Hematopoietic multipotent progenitor cell treated with erythropoietin and hydrocortisone succinate and interleukin-3 and kit ligand, for 15 days (in vitro differentiated cells): ENCODE data around the gene EXT2.

ENCODE experiments used
- DNase-seq: peaks from one replicate; pipeline ENCODE4 v3.0.0-alpha.2; 2015; ENCODE audit warnings: low spot score

EXT2 gene

DNA sequence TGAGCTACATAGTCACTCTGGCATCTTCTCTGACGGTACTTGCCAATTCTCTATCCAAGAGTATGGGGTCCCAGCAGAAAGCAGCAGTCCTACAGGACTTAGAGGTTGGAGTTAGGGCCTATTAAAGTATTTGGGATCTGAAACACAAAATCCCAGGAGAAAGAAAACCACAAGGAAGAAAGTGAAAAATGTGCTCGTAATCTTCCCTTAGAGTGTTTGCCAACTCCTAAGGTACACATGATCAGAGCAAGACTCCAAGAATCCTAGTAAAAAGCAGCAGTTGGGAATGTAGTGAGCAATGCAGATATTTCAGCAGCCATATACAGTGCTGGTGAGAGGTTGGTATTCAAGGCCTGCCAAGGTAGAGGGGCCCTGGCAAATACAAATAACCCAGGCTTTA is 71.6 kb downstream of the EXT2 start:
- DNase-seq = no peak

DNA sequence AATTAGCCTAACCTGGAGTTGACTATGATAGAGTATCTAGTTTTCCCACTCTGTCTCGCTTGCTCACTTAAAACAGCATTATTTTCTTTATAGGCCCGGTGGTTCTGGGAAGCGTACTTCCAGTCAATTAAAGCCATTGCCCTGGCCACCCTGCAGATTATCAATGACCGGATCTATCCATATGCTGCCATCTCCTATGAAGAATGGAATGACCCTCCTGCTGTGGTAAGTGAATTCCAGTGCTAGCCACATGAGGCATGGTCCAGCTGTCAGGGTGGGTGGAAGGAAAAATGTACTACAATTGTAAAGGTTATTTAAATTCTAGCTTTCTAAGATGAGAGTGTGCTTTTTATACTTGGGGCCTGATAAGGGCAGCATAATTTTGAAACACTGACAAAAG is 76.0 kb downstream of the EXT2 start:
- DNase-seq = no peak

DNA sequence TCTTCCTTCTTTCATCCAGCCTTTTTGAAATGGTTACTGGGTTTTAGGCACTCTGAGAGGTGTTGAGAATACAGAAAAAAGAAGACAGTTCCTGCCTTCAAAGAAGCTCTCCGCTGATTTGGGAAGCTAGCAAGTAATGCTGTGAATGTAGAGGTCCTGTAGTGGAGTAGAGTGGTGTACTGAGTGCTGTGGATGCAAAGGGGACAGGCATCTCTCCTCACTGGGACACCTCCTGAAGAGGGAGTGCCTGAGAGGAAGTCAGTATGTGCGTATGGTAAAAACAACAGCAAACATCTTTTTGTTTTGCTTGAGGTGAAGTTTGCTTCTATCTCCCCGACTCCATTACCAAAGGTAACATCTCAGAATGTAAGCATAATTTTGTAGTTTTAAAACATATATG is 77.5 kb downstream of the EXT2 start:
- no peak for DNase-seq

DNA sequence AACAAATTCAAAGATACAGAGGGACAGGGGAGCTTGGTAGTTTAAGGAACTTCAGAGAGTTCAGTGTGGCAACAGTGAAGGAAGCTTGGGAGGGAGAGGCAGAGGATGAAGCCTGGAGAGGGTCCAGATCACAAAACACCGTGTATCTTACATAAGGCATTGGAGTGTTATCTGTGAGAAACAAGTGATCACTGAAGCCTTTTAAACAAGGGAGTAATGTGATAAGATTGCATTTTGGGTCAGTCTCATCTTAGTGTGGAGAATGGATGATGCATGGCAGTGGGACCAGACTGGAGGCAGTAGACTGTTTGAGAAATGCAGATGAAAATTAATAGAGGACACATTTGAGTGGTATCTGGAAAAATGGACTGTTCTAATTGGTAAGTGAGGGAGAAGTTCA is 79.4 kb downstream of the EXT2 start:
- no peak for DNase-seq

DNA sequence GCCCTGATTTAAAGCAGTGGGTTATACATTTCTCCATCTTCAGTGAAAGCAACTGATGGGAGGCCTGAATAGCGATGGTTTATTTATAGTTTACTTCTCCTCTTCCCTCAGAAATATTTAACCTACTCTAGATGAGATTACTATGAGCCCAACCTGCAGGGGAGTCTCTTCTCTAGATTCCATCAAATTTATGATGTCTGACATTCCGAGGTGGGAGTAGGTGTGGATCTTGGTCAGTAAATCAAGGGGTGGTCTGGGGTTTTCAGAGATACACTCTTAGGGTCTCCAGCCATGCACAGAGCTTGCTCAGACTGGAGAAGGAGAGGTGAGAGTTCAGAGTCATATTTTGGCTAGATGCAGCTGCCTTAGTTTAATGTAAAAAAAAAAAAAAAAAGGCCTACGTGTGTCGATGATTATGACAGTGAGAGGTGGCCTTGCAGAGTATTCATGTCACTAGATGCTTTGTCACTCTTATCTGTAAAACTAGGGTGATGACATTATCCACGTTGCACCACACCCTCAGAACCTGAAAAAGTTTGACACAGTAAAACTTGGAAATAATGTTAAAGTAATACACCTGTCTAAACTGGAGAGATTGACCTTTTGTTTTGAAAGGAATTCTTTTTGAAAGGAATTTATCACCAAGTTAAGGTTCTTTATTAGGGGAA is 81.2 kb downstream of the EXT2 start:
- no peak for DNase-seq

- no peak for DNase-seq
Observed at GRCh38 chr11:44177905-44178304, 82.4 kb downstream of the EXT2 start.

GRCh38 chr11:44178381-44178780 is 82.9 kb downstream of the EXT2 start:
- DNase-seq = no peak

DNA sequence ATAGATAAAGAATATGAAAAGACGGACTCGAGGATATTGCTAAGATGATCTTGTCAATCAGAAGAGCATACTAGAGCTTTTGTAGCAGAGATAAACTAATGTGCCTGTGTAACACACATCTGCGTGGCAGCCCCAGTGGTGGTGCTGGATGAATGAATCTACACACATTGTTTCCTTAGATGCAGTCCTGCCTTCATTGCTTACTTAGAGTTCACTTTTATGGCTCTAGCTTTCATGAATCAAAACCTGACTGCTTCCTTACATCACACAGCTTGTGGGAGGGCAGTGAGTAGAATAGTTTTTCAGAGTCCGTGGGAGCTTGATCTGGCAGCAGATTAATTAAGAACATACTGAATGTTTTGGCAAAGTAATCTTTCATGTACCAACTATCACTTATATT is 83.7 kb downstream of the EXT2 start:
- DNase-seq = no peak

GRCh38 chr11:44180107-44180506 is 84.6 kb downstream of the EXT2 start:
- no peak for DNase-seq

DNA sequence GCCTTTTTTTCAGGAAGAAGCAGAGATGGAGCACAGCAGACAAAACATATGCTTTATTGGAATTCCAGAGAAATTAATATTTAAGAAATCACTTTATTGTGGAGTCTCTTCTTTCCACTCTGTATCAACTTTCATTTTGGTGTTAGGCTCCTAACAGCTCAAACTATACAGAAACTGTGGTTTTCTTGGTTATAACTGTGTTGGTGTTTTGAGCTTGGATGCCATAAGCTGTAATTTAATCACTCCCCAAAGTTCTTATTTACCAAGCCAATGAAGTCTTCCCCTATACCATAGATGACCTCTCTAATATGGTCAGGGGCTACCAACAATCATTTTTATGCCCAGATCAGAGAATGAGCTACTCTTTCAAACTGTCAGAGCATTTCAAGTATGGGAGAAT is 90.0 kb downstream of the EXT2 start:
- no peak for DNase-seq

GRCh38 chr11:44186321-44186930 is 90.9 kb downstream of the EXT2 start:
- DNase-seq = no peak

DNA sequence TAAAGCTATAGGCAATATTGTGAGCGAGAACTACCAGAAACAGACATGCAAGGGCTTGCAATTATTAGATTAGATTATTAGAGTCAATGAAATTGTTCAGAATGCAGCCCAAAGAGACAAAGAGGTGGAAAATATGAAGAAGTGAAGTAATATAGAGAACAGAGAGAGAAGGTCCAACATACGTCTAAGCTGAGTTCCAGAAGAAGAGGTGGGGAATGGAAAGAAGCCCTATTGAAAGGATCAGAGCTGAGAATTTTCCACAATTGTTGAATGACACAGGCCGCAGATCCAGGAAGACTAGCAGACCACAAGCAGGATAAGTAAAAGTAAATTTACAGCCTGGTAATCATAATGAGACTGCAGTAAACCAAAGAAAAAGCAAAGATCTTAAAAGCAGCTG is 93.2 kb downstream of the EXT2 start:
- no peak for DNase-seq

GRCh38 chr11:44189986-44190882 is 94.8 kb downstream of the EXT2 start:
- DNase-seq = no peak

DNA sequence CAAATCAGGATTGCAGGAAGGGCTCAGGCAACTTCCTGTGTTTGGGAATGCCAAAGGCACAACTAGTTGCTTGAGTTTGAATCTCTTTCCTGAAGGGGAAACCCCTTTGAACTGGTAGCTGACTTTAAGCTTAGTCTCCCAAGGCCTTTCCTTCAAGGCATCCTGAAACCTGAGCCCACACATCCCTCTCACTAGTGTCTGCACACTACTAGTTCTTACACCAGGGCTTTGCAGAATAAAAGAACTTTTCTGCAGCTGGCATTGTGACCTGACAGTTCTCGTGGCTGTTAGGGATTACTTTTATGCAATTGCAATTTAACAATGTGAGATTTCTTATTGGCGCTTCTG is 95.4 kb downstream of the EXT2 start:
- DNase-seq = no peak

DNA sequence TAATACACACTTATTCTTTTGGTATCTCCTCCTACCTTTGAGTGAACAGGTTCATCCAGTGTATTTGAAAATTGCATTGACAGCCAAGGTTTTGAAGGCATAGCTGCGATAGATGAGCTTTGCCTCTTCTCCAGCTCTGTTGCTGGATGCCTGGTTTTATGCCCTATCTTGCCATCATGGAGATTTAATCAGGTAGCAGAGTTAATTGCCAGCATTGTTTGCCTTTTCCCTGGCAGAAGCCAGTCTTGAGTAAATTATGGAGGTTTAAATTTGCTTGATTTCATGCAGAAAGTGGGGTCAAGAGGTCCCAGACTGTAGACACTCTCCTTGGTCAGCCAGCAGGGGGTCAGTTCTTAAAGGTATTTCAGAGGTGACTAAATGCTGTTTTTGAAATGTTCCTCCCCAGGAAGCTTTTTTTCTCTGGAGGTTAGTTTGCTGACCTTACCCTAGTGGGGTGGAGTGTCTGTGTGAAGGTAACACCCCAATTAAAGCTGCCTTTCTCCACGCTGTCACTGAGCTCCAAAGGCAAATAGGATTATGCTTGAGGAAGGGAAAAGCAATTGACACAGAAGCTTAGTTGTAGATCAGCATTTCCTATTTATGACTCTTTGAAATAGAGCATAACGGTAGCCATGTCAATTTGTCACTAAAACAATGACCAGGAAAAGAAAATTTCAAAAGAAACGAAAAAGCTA is 96.0 kb downstream of the EXT2 start:
- DNase-seq = no peak

DNA sequence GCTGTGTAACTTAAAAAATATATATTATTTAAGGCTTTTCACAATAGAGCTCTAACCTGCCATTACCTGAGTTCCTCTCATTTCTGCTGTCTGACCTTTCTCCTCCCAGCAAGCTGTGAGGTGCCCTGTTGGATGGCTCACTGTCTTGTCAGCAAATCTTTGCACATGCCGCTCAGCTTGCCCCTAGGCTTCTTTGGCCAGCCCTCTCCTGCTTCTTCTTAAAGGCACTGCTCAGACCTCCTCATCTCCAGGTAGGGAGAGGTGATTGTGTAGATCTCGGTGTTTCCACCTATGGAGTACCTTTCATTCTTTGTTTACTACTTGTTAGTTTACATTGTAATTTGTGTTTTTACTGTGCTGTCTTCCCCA is 96.5 kb downstream of the EXT2 start:
- DNase-seq = no peak

GRCh38 chr11:44192462-44193100 is 97.1 kb downstream of the EXT2 start:
- DNase-seq = no peak

- DNase-seq = no peak
Observed at GRCh38 chr11:44193856-44194255, 98.4 kb downstream of the EXT2 start.

DNA sequence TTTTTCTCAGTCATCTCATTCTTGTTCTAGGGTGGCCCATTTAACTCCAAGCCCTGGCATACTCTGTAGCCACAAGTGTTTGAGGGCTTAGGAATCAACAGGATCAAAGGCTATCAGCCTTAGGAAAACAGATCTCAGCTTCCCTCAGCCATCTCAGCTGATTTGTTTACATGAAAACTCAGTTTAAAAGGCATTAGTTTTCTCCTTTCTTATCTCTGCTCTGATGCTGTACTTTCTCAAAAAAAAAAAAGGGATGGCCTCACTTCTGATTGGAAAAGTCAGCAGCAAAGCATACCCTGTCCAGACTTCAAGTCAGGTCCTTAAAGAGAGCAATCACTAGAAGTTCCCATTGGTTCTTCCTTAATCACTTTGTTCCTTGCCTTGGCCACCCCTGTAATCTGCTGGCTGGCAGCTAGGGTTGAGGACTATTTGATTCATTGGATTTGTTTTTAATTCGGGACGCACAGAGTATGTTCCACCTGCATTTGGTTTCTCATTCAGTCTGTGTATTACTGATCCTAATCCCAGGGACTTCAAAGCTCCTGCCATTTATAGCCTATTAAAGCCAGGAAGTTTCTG is 102.8 kb downstream of the EXT2 start:
- DNase-seq = no peak

GRCh38 chr11:44199298-44199697 is 103.8 kb downstream of the EXT2 start:
- DNase-seq = no peak

GRCh38 chr11:44199816-44200215 is 104.3 kb downstream of the EXT2 start:
- DNase-seq = no peak
